ENCODE measurements around the gene THAP12.
"Not testable (repeated sequence)": the region's sequence is repeated elsewhere in the genome, so short reads cannot be mapped to it uniquely, and the experiment has no call there.

THAP12 gene, protein sequence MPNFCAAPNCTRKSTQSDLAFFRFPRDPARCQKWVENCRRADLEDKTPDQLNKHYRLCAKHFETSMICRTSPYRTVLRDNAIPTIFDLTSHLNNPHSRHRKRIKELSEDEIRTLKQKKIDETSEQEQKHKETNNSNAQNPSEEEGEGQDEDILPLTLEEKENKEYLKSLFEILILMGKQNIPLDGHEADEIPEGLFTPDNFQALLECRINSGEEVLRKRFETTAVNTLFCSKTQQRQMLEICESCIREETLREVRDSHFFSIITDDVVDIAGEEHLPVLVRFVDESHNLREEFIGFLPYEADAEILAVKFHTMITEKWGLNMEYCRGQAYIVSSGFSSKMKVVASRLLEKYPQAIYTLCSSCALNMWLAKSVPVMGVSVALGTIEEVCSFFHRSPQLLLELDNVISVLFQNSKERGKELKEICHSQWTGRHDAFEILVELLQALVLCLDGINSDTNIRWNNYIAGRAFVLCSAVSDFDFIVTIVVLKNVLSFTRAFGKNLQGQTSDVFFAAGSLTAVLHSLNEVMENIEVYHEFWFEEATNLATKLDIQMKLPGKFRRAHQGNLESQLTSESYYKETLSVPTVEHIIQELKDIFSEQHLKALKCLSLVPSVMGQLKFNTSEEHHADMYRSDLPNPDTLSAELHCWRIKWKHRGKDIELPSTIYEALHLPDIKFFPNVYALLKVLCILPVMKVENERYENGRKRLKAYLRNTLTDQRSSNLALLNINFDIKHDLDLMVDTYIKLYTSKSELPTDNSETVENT

DNA sequence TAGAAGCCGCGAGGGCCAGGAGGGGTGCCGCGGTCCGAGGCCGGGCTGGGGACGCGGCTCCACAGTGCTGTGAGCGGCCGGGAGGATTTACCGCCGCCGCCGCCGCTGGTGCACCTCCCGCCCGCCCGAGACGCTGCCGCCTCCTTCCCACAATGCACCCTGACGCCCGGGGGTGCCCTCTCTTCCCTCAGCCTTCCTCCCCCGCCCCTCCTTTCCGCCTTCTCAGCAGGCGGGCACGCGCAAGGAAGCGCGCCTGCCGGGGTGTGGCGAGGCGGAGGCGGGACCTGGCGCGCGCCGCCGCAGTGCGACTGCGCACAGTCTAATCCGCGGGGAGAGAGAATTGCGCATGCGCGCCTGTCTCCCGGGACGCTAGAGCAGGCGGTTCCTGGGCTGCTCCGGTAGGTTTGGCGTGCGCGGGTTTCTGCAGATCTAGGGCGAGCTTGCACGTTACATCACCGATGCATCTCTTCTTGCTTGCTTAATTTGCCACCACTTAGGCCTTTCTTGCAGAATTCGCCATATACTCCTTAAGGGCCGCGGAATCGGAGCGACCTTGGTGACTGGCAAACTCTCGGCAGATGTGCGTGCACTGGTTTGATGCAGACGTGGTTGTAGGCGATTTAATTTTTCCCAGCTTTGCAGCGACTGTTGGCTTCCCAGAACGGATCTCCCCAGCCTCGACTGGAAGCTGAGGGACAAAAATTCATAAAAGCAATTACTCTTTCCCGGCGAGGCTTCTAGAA lies at the start of gene THAP12, which contains the start of gene GVQW3:
Gene THAP12, minus strand, starts transcription at position 156 of the 743 bp plus-strand sequence. CDS start 296 bp downstream, outside the sequence.
Gene GVQW3, plus strand, starts transcription at position 347 of the 743 bp plus-strand sequence. CDS start 506 bp downstream, outside the sequence.
- peak; percentile 91 to 96 for DNase-seq (ENCODE audit: low read depth in 1 of 2, low spot score in 1 of 2)

DNA sequence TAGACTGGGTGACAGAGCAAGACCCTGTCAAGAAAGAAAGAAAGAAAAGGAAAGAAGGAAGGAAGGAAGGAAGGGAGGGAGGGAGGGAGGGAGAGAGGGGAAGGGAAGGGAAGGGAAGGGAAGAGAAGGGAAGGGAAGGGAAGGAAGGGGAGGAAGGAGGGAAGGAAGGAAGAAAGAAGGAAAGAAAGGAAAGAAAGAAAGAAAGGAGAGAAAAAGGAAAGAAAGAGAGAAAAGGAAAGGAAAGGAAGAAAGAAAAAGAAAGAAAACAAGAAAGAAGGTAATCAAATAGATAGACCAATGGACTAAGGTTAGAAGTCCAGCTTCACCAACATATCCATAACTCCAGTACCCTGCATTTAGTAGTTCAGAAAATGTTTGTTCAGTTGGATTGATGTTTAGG lies 45.7 kb upstream of the THAP12 start:
- DNase-seq (ENCODE audit: low read depth in 1 of 2, low spot score in 1 of 2), result no peak

DNA sequence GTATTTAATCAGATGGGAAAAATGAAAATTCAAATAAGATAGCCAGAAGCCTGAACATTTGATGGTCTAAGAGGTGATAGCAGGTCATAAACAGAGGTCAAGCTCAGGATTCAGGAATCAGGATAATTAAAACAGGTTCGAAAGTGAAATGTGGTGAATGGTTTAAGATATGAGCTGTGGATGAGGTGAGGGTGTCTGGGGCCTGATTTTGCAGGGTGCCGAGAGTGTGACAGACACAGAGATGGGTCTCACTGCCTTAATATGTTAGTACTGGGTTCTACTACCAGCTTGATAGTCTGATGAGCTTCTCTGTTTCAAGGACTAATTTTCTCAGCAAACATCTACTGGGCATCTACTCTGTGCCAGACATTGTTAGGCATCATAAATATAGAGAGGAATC lies 44.0 kb upstream of the THAP12 start:
- DNase-seq (ENCODE audit: low read depth in 1 of 2, low spot score in 1 of 2), result no peak

GRCh38 chr11:76424379-76424778 lies 43.4 kb upstream of the THAP12 start:
- no peak for DNase-seq (ENCODE audit: low read depth in 1 of 2, low spot score in 1 of 2)

- no peak for DNase-seq (ENCODE audit: low read depth in 1 of 2, low spot score in 1 of 2)
Measured at GRCh38 chr11:76419896-76420295, 39.0 kb upstream of the THAP12 start.

DNA sequence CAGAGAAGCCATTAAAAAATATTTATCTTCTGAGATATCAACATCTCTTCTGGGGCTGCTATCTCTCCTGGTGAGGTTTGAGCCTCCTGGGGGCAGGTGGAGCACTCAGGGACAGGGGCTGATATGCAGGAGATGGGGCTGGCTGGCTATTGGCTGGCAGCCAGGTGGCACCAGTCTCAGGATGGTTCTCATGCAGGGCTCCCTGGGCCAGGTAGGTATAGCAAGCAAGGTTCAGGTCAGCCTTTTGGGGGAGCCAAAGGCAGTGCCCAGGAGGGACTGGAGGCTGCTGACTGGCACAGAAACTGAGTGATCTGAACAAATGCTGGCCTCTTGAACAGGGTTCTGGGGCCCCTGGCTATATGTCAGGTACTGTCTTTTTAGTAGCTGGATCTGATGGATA lies 34.1 kb upstream of the THAP12 start:
- DNase-seq (ENCODE audit: low read depth in 1 of 2, low spot score in 1 of 2), result no peak

DNA sequence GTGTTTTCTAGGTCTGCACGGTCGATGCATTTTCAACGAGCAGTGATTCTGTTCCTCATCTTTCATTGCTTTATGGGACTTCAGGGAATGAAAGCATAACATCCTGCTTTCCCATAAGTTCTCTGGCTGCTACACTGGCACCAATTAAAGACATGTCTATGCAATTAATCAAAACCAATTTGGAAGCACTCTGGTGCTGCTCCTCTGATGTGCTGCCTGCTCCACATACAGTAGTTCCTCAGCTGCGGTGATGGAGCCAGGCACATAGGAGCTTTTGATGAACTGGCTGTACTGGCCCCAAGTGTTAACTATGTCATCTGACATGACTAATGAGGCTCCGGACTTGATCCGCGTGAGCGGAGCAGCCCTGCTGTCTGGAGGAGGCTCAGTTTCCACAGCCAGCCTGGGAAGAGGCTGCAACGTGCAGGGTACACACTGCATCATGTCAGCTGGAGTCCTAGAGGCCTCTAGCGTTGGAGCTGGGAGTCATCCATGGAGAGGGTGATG lies 30.0 kb upstream of the THAP12 start:
- no peak for DNase-seq (ENCODE audit: low read depth in 1 of 2, low spot score in 1 of 2)

- DNase-seq (ENCODE audit: low read depth in 1 of 2, low spot score in 1 of 2), result no peak
Measured at GRCh38 chr11:76408171-76408965, 27.4 kb upstream of the THAP12 start.

GRCh38 chr11:76406359-76406758 lies 25.4 kb upstream of the THAP12 start:
- no peak for DNase-seq (ENCODE audit: low read depth in 1 of 2, low spot score in 1 of 2)

- DNase-seq (ENCODE audit: low read depth in 1 of 2, low spot score in 1 of 2), result not testable (repeated sequence)
Measured at GRCh38 chr11:76401484-76401883, 20.6 kb upstream of the THAP12 start.

GRCh38 chr11:76400967-76401366 lies 20.0 kb upstream of the THAP12 start:
- DNase-seq (ENCODE audit: low read depth in 1 of 2, low spot score in 1 of 2), result no peak

DNA sequence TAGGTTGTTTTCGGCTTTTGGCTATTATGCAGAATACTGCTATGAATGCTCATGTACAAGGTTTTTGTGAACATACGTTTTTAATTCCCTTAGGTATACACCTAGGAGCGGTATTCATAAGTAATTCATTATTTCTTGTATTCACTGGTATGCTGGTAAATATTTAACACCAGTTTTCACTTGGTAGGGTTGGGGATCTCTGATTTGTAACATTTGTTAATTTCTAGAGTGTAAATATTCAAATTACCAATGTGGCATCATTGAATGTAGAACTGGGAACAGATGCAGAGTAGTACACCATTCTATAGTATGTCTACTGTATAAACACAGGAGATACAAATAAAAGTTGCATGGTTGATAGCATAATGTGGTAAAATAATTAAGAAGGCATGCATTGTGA lies 16.5 kb upstream of the THAP12 start:
- DNase-seq (ENCODE audit: low read depth in 1 of 2, low spot score in 1 of 2), result no peak

DNA sequence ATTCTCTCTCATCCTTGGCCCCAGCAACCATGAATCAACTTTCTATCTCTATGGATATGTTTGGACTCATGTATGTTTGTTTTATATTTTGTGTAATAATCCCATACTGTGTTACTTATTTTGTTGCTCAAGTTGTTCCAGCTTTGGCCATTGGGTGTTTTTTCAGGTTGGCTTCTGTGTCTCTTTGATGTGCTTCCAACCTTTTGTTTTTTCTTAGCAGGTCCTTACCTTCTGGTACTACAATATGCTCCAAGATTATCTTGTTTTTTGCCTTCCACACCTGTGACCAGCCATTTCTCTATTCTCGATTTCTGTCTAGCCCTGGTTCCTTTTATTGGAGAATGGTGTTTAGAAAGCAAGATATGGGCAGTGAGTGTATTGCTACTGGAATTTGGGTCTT lies 14.4 kb upstream of the THAP12 start:
- DNase-seq (ENCODE audit: low read depth in 1 of 2, low spot score in 1 of 2), result no peak

DNA sequence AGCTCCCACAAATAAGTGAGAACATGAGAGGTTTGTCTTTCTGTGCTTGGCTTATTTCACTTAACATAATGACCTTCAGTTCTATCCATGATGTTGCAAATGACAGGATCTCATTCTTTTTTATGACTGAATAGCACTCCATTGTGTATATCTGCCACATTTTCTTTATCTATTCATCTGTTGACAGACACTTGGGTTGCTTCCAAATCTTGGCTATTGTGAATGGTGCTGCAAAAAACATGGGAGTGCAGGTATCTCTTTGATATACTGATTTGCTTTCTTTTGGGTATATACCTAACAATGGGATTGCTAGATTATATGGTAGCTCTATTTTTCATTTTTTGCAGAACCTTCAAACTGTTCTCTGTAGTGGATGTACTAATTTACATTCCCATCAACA lies 13.5 kb upstream of the THAP12 start:
- no peak for DNase-seq (ENCODE audit: low read depth in 1 of 2, low spot score in 1 of 2)

DNA sequence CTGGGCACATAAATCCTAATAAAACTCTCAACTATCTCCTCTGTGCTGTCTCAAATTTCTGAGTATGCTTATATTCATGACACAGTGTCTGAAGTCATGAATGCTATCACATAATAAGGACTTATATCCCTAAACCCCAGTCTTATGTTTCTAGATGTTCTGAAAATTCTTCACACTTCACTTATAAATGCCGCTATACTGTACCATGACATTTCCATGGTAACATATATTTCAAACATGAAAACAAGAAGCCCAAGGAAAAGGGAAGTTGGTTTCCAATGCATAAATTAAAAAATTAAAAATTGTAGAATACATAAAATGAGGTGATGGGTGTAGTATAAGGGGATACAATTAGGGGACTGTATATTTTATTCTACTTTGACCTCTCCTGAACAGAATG lies 11.9 kb upstream of the THAP12 start:
- DNase-seq (ENCODE audit: low read depth in 1 of 2, low spot score in 1 of 2), result no peak

DNA sequence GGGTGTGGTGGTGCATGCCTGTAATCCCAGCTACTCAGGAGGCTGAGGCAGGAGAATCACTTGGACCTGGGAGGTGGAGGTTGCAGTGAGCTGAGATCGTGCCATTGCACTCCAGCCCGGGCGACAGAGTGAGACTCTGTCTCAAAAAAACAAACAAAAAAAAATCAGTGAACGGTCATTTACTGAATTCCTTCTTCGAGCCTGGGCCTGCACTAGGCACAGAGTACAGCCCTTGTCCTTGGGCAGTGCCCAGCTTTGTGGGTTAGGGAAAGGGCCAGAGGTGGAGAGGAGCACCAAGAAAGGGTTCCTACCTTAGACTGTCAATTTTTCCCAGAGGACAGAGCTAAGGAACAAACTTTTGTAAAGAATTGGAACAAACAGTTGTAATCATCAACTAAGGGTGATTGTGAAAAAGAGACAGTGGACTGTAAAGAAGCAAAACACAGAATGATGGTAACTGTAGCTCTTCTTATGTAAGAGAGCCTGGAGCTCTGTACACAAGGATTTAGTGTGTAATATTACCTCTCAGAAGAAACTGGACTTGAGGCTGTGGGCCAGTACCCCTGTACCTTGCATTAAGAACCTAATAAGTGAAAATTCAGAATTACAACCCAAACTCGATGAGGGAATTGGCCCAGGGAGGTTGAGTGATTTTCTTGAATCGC lies 11.0 kb upstream of the THAP12 start:
- DNase-seq (ENCODE audit: low read depth in 1 of 2, low spot score in 1 of 2), result no peak

GRCh38 chr11:76391021-76391420 lies 10.1 kb upstream of the THAP12 start:
- no peak for DNase-seq (ENCODE audit: low read depth in 1 of 2, low spot score in 1 of 2)

- DNase-seq (ENCODE audit: low read depth in 1 of 2, low spot score in 1 of 2), result no peak
Measured at GRCh38 chr11:76388408-76388807, 7.5 kb upstream of the THAP12 start.

- DNase-seq (ENCODE audit: low read depth in 1 of 2, low spot score in 1 of 2), result no peak
Measured at GRCh38 chr11:76385903-76386302, 5.0 kb upstream of the THAP12 start.

- DNase-seq (ENCODE audit: low read depth in 1 of 2, low spot score in 1 of 2), result no peak
Measured at GRCh38 chr11:76382209-76382608, 1.3 kb upstream of the THAP12 start.
